Airway epithelial cell (primary cell): ENCODE measurements around the gene UNCX. TPM values are rescaled to one million over a fixed set of nuclear protein-coding genes. Genes with fewer than 3 reads are reported as not detected.

Experiments
- total RNA-seq: library from RNA; depleted of rRNA; stranded (reverse); fragments of >200 nt; gene quantifications from 2 replicates; pipeline ENCODE4 v1.2.3, GENCODE V29; 2015

The UNCX gene
- not detected in 2 replicates for total RNA-seq

DNA sequence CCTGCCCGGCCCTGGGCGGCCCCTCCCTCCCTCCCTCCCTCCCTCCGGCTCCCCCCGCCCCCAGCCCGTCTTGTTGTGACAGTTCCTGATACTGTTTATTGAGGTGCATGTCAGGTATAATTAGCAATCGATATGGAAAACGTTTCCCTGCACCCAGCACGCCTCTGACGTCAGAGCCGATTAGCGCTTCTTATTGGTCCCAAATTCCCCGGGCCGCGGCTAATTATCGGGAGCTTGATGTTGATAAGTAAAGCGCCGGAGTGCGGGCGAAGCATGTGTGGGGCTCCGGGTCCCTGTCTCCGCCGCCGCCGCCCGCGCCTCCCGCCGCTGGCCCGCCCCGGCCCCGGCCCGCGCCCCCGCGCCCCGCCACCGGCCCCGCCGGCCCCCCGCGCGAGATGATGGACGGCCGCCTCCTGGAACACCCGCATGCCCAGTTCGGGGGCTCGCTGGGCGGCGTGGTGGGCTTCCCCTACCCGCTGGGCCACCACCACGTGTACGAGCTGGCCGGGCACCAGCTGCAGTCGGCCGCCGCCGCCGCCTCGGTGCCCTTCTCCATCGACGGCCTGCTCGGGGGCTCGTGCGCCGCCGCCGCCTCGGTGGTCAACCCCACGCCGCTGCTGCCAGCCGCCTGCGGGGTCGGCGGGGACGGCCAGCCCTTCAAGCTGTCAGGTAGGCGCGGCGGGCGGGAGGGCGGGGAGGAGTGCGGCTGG, at the start of gene UNCX:
TSS of gene UNCX (plus strand) at position 250 of the 710 bp plus-strand sequence. CDS start at position 396, 146 bp downstream.

Other genes with a start within 250 kb of the UNCX start
- 8.2 and 13.1 TPM in 2 replicates for gene CYP2W1, start 249.7 kb upstream of the UNCX start, total RNA-seq
- gene GPR146, start 188.3 kb upstream of the UNCX start, total RNA-seq = 0.14 and 0.42 TPM in 2 replicates
- gene GPER1, start 144.8 kb upstream of the UNCX start, total RNA-seq = 0.49 and 1.2 TPM in 2 replicates
- 10.7 and 11.2 TPM in 2 replicates for gene ZFAND2A, start 72.7 kb upstream of the UNCX start, total RNA-seq
- gene MICALL2, start 226.6 kb downstream of the UNCX start, total RNA-seq = 20.7 and 31.0 TPM in 2 replicates